SKM-1 treated with dmso at 0.1 percent for 144 hours (cell line): ENCODE measurements around the gene POLR3H.

Source experiments
- DNase-seq: peaks from one replicate; lab custom pipeline; 2025; ENCODE audit not compliant: unreplicated experiment; lab: John Stamatoyannopoulos, UW

POLR3H gene

GRCh38 chr22:41488076-41488475 is 56.2 kb downstream of the POLR3H start:
- DNase-seq: no peak

- no peak for DNase-seq
Measured at GRCh38 chr22:41487037-41487935, 57.0 kb downstream of the POLR3H start.

DNA sequence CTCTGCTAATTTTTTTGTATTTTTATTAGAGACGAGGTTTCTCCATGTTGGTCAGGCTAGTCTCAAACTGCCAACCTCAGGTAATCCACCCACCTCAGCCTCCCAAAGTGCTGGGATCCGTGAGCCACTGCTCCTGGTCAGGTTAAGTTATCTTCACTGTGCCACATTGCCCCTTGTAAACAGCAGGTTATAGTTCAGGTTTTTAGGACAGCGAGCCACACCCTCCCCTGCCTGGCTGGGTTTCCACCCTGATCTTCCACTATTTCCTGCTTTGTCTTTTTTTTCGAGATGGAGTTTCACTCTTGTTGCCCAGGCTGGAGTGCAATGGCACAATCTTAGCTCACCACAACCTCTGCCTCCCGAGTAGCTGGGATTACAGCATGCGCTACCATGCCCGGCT is 59.2 kb downstream of the POLR3H start:
- no peak for DNase-seq

GRCh38 chr22:41482319-41482935 is 61.8 kb downstream of the POLR3H start:
- no peak for DNase-seq

- no peak for DNase-seq
Measured at GRCh38 chr22:41481925-41482318, 62.3 kb downstream of the POLR3H start.

- DNase-seq: no peak
Measured at GRCh38 chr22:41481131-41481830, 63.0 kb downstream of the POLR3H start.

DNA sequence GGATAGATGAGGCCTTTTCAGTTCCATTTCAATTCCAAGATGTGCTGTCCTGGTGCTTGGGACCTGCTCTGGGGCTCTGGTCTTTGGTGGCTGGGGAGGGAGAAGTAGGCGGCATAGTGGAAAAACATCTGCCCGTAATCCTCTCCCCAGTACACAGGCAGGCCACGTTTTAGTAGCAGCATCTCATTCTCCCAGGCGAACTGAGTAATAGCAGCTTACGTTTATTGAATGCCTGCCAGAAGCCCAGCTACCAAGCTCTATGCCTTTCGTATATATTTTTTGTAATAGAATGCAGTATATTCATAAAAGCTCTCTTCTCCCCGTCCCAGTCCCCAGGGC is 63.9 kb downstream of the POLR3H start:
- no peak for DNase-seq

DNA sequence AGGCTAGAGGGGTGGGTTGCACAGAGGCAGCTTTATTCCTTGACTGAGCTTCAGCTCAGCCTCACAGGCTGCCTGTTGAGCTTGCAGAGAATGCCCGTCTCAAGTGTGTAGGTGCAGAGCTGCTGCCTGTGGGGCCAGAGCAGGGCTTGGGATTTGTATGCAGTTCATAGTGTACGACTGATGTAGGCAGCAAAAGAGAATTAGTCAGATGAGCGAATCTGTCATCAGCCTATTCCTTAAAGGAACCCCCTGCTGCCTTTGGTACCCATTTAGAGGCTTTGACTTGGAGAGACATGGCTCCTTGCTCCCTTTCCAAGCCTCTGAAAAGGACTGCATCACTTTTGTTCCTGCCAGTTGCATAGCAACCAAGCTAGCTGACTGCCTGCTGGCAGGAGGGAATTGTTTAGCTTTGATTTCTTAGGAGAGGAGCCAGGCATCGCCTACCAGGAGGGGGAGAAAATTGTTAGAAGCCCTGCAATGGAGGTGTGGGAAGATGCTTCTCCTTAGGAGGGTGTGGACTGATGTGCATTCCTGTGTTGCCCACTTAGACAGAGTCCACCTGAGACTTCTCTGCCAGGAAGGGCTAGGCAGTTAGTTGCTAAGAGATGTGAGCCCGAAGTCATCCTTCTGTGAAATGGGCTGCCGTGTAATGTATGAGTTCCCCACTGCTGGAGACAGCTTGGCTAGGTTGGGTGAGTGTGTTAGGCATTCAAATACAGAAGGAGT is 64.4 kb downstream of the POLR3H start:
- no peak for DNase-seq

DNA sequence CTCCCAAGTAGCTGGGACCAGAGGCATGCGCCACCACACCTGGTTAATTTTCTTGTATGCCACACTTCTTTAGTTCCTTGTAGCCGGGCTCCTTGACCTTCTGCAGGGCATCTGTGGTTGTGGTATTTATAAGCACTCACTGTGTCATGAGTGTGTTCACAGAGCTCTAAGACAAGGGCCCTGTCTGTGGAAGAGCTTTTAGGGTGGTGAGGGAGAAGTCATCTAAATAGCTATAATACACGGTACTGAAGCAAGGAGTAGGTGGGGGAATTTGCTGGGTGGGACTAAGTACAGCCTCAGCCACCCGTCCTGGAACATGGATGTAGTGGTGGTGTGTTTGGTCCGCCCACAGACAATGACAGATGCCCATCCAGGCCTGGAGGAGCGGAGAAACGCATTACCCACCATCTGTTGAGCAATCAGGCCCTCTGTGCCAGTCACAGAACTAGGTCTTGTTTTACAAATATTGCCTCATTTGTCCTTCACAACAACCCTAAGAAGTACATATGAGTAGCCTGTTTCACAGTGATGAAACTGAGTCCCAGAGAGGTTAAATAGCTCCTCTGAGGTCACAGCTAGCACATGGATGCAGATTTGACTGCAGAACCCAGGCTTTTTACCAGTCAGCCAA is 65.3 kb downstream of the POLR3H start:
- no peak for DNase-seq

DNA sequence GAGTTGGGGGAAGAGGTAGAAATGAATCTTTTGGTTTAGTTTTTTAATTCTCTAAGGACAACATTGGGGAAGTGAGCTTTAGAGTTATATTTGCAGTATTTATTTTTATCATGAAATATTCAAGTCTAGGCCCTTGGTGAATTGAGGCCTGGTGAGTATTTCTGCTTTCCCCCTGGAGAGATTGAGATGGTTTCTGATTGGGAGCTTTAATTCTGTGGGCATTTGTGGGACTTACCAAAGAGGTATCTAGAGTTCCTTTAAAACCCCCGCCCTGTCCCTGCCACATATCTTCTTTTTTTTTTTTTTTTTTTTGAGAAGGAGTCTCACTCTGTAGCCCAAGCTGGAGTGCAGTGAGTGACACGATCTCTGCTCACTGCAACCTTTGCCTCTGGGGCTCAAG is 65.8 kb downstream of the POLR3H start:
- DNase-seq: no peak
